Fibroblast of peridontal ligament (primary cell): Measurements from ENCODE around the gene LUZP1.

Source experiments
- DNase-seq: peaks from one replicate; pipeline ENCODE4 v3.0.0-alpha.2; 2010; ENCODE audit errors: extremely low read depth

Gene LUZP1

GRCh38 chr1:23116921-23117699, 51.5 kb downstream of the LUZP1 start:
- DNase-seq = no peak

- no peak for DNase-seq
Measured at GRCh38 chr1:23116216-23116836, 52.3 kb downstream of the LUZP1 start.

- DNase-seq = no peak
Measured at GRCh38 chr1:23114424-23115079, 54.1 kb downstream of the LUZP1 start.

DNA sequence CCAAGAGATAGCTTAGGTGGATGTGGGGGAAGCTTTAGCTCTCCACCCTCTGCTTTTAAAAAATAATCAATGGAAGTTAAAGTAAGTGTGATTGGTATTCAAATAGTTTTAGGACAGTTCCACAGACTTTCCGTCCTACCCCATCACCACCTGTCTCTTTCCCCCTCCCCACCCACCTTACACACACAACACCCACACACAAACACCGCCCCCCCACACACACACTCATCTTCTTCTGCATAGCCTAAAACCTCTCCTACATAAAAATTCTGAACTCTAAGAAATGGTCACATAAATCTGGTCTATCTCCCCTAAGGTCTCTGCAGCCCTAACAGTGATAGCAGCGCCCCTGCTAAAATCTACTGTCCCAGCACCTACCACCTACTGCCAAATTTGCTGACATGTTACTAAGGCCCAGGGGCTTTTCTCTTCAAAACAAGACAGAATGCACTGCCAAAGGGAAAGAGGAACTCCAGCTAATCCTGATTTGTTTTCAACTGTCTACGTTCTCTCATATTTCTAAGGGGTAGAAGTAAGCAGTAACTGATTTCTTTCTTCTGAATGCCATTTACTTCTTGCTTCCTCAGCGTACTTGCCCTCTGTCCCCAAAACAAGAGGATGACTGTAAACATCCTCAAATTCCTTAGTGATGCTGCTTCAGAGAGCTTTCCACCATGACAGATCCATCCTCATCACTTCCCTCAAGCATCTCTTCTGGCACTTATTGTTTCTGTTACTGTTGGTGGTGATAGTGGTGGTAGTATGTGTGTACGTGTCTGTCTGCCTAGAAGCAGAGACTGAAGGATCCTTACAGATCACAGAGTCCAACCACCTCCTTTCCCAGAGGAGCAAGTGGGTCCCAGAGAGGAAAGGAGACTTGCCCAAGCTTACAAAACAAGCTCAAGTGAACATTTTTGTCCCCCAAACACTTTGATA, 56.8 kb downstream of the LUZP1 start:
- DNase-seq = no peak

- no peak for DNase-seq
Measured at GRCh38 chr1:23110391-23110790, 58.3 kb downstream of the LUZP1 start.

- no peak for DNase-seq
Measured at GRCh38 chr1:23108918-23109533, 59.6 kb downstream of the LUZP1 start.

DNA sequence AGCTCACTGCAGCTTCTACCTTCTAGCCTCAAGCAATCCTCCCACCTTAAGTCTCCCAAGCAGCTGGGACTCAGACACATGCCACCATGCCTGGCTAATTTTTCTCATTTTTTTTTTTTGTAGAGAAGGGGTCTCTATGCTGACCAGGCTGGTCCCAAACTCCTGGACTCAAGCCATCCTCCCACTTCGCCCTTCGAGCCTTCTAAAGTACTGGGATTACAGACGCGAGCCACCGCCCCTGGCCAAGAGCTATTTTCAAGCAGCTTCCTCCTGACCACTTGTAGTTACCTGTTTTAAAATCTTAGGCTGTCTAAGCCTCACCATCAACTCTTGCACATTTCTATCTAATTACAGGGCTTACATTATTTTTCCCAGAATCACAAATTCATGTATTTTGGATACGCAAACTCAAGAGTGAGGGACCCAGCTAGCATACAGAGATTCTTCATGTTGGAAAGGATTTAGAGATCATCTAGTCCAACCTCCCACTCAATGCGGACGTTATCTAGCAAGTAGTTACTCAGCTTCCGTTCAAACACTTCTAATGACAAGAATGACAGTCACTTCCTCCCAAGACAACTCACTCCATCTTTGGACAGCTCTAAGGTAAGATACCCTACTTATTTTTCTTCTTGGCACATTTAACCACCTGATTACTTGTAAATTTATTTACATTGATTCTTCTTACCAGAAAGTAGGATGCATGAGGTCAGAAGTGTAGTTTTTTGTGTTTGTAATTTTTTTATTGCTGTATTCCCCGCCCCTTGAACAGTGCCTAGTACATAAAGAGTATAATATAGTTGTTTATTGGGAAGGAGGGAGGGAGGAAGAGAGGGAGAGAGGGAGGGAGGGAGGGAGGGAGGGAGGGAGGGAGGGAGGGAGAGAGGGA, 65.4 kb downstream of the LUZP1 start:
- no peak for DNase-seq

DNA sequence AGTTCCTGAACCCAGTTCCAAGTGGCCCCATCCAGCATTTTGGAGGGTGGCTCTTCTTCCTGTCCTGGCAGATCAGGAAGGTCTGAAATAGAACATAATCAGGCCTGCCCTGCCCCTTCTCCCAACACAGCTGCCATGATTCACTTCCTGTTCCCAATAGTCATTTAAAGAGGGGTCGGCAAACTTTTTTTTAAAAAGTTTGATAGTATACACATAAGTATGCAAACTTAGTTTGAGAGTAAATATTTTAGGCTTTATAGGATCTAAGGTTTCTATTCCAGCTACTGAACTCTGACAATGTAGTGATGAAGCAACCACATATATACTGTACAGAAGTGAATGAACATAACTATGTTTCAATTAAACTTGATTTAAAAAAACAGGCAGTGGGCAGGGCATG, 66.4 kb downstream of the LUZP1 start:
- peak; percentile 49 for DNase-seq

DNA sequence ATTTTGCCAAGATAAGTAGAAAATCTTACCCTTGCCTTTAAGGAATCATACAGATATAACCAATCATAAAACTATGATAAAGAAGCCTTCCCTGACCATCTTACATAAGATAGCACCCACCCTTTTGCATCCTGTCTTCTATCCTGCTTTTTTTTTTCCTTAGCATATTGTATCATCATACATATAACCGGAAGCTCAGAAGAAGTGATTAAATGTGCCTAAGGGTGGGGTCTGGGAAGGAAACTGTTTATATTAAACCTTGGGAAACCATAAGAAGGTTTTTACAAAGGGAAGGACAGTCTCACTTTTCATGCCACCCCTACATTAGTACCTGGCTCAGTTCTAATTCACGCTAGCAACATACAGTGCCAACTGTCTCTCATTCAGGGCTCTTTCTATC, 66.8 kb downstream of the LUZP1 start:
- no peak for DNase-seq

- peak; percentile 35 for DNase-seq
Measured at GRCh38 chr1:23101101-23101827, 67.4 kb downstream of the LUZP1 start.

DNA sequence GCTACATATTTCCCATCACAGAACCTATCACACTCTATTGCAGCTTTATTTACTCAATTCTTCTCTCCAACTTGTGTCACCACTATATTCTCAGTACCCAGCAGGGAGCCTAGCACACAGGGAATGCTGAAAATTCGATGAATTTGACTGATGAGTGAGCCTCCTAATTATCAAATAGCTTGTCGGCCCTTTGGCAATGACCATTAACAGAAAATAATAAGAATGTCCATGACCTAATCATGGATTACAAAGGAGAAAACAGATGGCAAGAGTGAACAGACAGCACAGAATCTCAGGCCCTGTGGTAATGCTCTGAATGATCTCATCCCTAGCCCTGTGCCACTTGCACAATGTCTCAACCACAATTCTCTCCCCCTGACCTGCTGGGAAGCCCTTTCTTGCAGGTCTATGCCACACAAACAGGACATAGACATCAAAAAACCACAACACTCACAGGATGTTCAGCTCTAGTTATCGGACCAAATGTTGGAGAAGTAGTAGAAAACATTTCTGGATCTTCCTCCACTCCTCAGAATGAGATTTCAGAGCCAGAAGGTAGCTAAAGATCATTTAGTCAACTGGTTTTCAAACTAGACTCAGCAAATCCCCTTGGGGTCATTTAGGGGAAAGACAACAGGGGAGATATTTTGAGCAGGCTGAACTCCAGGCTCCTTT, 68.4 kb downstream of the LUZP1 start:
- DNase-seq = peak; percentile 87

GRCh38 chr1:23099171-23099536, 69.5 kb downstream of the LUZP1 start:
- no peak for DNase-seq

DNA sequence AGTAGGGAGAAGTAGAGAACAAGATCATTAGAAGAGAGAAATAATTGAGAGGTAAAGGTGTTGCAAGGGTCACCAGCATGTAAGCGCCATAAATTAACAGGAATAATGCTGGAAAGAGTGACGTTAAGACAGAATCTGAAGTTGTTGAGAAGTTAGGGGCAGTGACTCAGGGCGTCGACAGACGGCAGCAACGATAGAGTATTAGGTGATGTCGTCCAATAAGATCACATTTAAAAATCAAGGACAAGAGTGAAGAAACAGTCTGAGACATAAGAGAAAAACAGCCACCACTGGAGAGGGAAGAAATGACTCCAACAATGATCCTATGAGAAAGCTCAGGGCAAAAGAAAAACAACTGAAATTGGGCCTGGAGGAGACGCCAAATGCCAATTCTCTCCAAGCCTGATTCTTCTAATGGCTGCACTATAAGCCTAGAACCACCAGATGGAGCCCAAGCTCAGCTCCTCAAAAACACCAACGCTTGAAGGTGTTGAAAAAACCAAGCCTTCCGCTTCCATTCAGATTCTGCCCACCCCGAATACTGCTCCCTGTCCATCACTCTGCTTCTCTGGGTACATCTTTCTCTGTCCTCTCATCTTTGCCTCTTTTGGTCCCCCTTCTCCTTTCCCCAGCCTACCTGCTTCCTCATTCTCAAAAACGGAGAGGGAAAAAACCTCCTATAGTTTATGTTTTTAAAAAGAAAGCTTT, 70.0 kb downstream of the LUZP1 start:
- peak; percentile 88 for DNase-seq

DNA sequence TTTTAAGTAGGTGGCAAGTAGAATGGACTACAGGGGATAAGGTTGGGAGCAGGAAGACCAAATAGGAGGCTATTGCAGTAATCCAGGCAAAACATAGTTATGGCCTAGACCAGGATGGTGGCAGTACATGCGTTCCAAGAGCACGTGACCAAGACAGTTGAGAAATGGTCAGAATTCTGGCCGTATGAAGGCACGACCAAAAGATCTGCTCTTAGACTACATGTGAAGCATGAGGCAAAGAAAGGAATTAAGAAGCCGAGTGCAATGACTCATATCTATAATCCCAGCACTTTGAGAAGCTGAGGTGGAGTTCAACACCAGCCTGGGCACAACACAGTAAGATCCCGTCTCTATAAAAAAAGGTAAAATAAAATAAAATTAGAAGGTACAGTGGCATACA, 71.3 kb downstream of the LUZP1 start:
- no peak for DNase-seq

DNA sequence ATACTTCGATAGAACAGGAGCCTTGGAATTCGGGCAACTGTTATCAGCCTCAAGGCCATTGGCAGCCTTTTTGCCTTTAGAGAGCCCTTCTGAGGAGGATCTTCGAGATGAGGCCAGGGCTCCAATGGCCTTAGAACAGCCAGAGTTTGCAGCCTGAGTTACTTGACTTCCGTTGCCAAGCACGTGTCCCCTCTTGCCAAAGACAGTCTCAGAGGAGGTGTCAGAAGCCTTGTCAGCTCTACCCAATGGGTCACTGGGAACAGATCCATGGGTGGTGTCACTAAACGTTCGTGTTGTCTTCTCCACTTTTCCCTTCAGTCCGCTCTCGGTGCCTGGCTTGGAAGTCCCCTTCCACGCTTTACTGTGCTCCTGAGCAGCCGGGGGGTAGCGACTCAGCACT, 76.2 kb downstream of the LUZP1 start:
- no peak for DNase-seq

DNA sequence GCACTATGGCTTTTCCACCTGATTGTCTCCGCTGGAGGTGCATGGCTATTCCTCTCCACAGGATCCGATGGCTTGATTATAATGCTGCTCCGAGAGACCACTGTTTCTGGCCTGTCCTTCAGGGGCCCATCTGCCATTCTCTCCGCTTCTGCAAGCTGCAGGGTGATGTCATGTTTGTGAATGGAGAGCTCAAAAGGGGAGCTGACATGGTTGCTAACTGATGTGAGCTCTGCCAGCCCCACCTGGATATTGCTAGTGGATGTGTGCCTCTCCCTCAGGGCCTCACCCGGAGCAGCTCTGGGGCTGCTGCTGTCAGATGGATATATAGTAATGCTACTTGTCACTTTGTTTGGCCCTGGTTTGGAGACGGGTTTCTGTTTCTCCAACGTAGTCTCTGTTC, 77.1 kb downstream of the LUZP1 start:
- no peak for DNase-seq

GRCh38 chr1:23090056-23090455, 78.6 kb downstream of the LUZP1 start:
- DNase-seq = no peak

- no peak for DNase-seq
Measured at GRCh38 chr1:23088027-23088426, 80.6 kb downstream of the LUZP1 start.

- DNase-seq = no peak
Measured at GRCh38 chr1:23085696-23086095, 83.0 kb downstream of the LUZP1 start.
